ENCODE results near the gene GCK. TPM values are rescaled to one million over a fixed set of nuclear protein-coding genes. Genes with fewer than 3 reads are reported as not detected.
A peak's percentile ranks its signal among the peaks of the same experiment; 100 is the strongest.

The GCK gene
- total and polyA plus RNA-seq, 5 donors from 2014 or later: 0.47 to 1.2 (median 0.57) TPM; not detected in 1

DNA sequence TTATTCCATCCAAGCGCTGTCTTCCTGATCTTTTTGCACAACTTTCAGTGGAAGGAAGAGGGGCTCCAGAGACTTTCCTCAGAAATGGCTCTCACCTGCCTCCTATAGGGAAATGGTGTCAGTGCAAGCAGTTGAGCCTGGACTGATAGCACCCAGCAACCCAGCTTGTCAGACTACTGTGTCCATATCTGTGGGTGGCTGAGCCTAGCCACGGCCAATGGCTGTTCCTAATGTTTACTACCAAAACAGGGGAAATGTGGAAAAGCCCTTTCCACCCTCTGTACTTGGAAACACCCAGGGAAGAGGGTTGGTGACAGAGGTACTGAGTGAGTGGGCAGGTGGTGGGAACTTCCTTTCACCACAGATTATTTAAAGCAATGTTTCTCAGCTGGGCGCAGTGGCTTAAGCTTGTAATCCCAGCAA, 7.2 kb upstream of the GCK start:
- Histone ChIP-seq H3K9me3 (ENCODE audit: control insufficient read depth in 2 of 2, low read length in 2 of 2) (no peaks in the 10 kb centered on the region), H3K4me3 (ENCODE audit: low read depth, low read length) (no peak overlapping the region), H3K36me3 (ENCODE audit: control insufficient read depth, insufficient read depth, low read length) (no peaks in the 10 kb centered on the region), H3K27ac (ENCODE audit: insufficient read depth, low read length, poor library complexity, severe bottlenecking) (no peak overlapping the region), H3K4me1 (ENCODE audit: control insufficient read depth, insufficient read depth, low read length, poor library complexity, severe bottlenecking) (peaks cover 6% of the 10 kb centered on the region), H3K27me3 (ENCODE audit: control insufficient read depth, insufficient read depth, low read length) (peaks cover 10% of the 10 kb centered on the region)
- no peaks in the 10 kb centered on the region for H3K9me3 Mint-ChIP-seq
- no peak overlapping the region for H3K27ac Mint-ChIP-seq
- DNase-seq: peak in 2 of 3 donors; percentile 14 to 36
- H3K36me3 Mint-ChIP-seq: no peaks in the 10 kb centered on the region
- peaks cover 1 to 9% (median 2%) of the 10 kb centered on the region in 4 donors for H3K4me1 Mint-ChIP-seq
- peak overlapping the region in 1 of 4 donors; percentile 9 for H3K4me3 Mint-ChIP-seq
- peaks cover 39% of the 10 kb centered on the region for H3K27me3 Mint-ChIP-seq
- no peak for ATAC-seq (ENCODE audit: low read depth in 2 of 2)

DNA sequence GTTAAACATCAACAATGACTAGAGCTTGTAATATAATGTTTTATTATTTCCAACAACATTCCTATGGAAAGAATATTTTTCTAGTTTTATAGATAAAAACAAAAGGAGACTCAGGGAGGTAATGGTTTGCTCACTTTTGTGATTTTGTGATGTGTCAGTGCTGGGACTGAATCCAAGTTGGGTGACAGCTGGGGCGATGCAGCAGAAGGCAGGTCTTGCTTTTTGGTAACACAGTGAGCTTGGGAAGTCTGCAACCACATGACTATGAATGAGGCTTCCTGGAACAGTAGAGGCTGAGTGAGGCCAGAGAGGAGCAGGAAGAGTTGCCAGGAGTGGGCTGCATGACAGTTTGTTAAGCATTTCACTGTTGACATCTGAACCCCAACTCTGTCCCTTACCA, 6.7 kb upstream of the GCK start:
- H3K27me3 ChIP-seq (ENCODE audit: control insufficient read depth, insufficient read depth, low read length): peaks cover 10% of the 10 kb centered on the region
- no peak overlapping the region for H3K27ac Mint-ChIP-seq
- no peak overlapping the region for H3K4me3 ChIP-seq (ENCODE audit: low read depth, low read length)
- H3K4me1 Mint-ChIP-seq: peaks cover 0 to 5% (median 0%) of the 10 kb centered on the region in 4 donors
- H3K27me3 Mint-ChIP-seq: peaks cover 45% of the 10 kb centered on the region
- H3K4me1 ChIP-seq (ENCODE audit: control insufficient read depth, insufficient read depth, low read length, poor library complexity, severe bottlenecking): no peaks in the 10 kb centered on the region
- no peaks in the 10 kb centered on the region for H3K36me3 ChIP-seq (ENCODE audit: control insufficient read depth, insufficient read depth, low read length)
- H3K36me3 Mint-ChIP-seq: no peaks in the 10 kb centered on the region
- H3K4me3 Mint-ChIP-seq: peak overlapping the region in 1 of 4 donors; percentile 21
- H3K9me3 Mint-ChIP-seq: no peaks in the 10 kb centered on the region
- H3K9me3 ChIP-seq (ENCODE audit: control insufficient read depth in 2 of 2, low read length in 2 of 2): no peaks in the 10 kb centered on the region
- ATAC-seq (ENCODE audit: low read depth in 2 of 2) (no peak), DNase-seq (no peak)
- H3K27ac ChIP-seq (ENCODE audit: insufficient read depth, low read length, poor library complexity, severe bottlenecking): no peak overlapping the region

DNA sequence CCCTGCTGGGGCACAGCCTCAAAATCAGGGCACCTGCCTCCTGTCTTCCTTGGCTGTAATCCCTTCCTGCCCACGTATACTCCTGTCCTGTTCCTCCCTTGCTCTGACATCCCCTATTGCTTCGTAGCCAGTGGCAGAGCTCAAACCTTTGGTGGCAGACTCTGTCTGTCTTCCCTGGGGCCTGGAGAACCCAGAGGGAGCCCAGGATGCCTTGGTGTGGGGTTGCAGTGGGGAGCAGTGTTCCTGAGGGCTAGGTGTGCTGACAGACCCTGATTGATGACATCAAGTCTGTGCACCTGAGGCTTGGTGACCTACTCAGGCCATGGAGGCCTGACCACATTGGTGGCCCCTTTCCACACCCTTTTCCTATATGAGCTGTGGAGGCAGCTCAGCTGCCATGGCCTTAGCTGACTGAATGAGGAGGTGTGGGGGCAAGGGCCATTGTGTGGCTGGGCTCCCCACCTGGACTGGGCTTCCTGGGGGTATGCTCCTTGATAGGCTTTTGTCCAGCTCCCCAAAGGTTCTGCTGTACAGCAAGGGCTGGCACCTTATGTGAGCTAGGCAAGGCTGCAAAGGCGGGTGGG, 5.4 kb upstream of the GCK start:
- no peak overlapping the region for H3K4me3 Mint-ChIP-seq
- Histone ChIP-seq H3K9me3 (ENCODE audit: control insufficient read depth in 2 of 2, low read length in 2 of 2) (no peaks in the 10 kb centered on the region), H3K36me3 (ENCODE audit: control insufficient read depth, insufficient read depth, low read length) (no peaks in the 10 kb centered on the region), H3K27me3 (ENCODE audit: control insufficient read depth, insufficient read depth, low read length) (peaks cover 10% of the 10 kb centered on the region), H3K4me3 (ENCODE audit: low read depth, low read length) (no peak overlapping the region), H3K27ac (ENCODE audit: insufficient read depth, low read length, poor library complexity, severe bottlenecking) (no peak overlapping the region), H3K4me1 (ENCODE audit: control insufficient read depth, insufficient read depth, low read length, poor library complexity, severe bottlenecking) (no peaks in the 10 kb centered on the region)
- DNase-seq (no peak), ATAC-seq (ENCODE audit: low read depth in 2 of 2) (no peak)
- H3K4me1 Mint-ChIP-seq: no peaks in the 10 kb centered on the region
- no peaks in the 10 kb centered on the region for H3K36me3 Mint-ChIP-seq
- no peak overlapping the region for H3K27ac Mint-ChIP-seq
- H3K9me3 Mint-ChIP-seq: no peaks in the 10 kb centered on the region
- H3K27me3 Mint-ChIP-seq: peaks cover 43% of the 10 kb centered on the region

DNA sequence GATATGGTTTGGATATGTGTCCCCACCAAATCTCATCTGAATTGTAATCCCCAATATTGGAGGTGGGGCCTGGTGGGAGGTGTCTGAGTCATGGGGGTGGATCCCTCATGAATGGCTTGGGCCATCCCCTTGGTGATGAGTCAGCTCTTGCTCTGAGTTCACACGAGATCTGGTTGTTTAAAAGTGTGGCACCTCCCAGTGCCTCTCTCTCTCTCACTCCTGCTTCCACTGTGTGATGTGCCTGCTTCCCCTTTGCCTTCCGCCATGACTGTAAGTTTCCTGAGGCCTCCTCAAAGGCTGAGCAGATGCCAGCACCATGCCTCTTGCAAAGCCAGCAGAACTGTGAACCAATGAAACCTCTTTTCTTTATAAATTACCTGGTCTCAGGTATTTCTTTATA, 4.8 kb upstream of the GCK start:
- Mint-ChIP-seq H3K4me1 (no peaks in the 10 kb centered on the region), H3K27me3 (peaks cover 42% of the 10 kb centered on the region), H3K36me3 (no peaks in the 10 kb centered on the region)

DNA sequence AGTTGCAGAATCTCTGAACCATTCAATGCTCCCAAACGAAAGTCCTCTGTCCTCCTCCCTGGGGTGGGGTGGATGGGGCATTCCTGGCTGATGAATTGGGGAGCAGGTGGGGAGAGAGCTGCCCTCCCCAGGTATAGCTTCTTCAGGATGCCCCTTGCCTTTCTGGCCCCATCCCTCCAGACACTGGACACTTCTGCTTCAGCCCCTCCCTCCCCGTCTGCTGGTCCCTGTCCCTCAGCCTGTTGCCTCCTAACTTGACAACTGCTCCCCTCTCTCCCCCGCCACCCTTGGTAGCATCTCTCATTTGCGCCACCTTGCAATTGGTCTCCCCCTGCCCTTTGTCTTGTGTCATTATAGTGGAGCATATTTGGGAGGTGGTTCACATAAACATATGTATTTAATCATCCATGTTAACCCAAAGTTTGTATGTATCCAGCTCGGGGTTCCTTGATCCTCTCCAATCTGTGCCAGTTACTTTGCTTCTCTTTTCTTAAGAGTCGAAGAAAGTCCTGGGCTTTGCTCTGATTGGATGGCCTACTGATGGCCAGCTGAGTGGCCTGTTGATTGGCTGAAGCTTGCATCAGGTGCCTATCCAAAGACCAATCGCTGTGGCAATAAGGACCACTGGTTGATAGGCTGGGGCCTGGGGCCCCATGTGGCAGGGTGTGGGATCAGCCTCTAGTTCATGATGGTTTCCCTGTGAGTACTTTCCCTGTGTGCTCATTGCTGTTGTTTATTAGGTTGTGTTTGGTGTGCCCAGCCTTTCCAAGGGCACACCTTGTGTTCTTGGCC, 4.0 kb upstream of the GCK start:
- Histone ChIP-seq H3K27me3 (ENCODE audit: control insufficient read depth, insufficient read depth, low read length) (peaks cover 10% of the 10 kb centered on the region), H3K4me3 (ENCODE audit: low read depth, low read length) (no peak overlapping the region), H3K9me3 (ENCODE audit: control insufficient read depth in 2 of 2, low read length in 2 of 2) (no peaks in the 10 kb centered on the region), H3K27ac (ENCODE audit: insufficient read depth, low read length, poor library complexity, severe bottlenecking) (no peak overlapping the region), H3K36me3 (ENCODE audit: control insufficient read depth, insufficient read depth, low read length) (no peaks in the 10 kb centered on the region), H3K4me1 (ENCODE audit: control insufficient read depth, insufficient read depth, low read length, poor library complexity, severe bottlenecking) (no peaks in the 10 kb centered on the region)
- DNase-seq (no peak), ATAC-seq (ENCODE audit: low read depth in 2 of 2) (no peak)
- H3K4me3 Mint-ChIP-seq: no peak overlapping the region
- no peaks in the 10 kb centered on the region for H3K36me3 Mint-ChIP-seq
- no peak overlapping the region for H3K27ac Mint-ChIP-seq
- H3K27me3 Mint-ChIP-seq: peaks cover 42% of the 10 kb centered on the region
- no peaks in the 10 kb centered on the region for H3K4me1 Mint-ChIP-seq
- H3K9me3 Mint-ChIP-seq: no peaks in the 10 kb centered on the region

More for the DNA sequence above, 4.8 kb upstream of the GCK start:
- H3K4me3 Mint-ChIP-seq: no peak overlapping the region
- H3K4me3 ChIP-seq (ENCODE audit: low read depth, low read length): no peak overlapping the region
- H3K9me3 ChIP-seq (ENCODE audit: control insufficient read depth in 2 of 2, low read length in 2 of 2): no peaks in the 10 kb centered on the region
- no peak overlapping the region for H3K27ac ChIP-seq (ENCODE audit: insufficient read depth, low read length, poor library complexity, severe bottlenecking)
- DNase-seq (no peak), ATAC-seq (ENCODE audit: low read depth in 2 of 2) (no peak)
- no peaks in the 10 kb centered on the region for H3K4me1 ChIP-seq (ENCODE audit: control insufficient read depth, insufficient read depth, low read length, poor library complexity, severe bottlenecking)
- H3K9me3 Mint-ChIP-seq: no peaks in the 10 kb centered on the region
- H3K27ac Mint-ChIP-seq: no peak overlapping the region
- H3K36me3 ChIP-seq (ENCODE audit: control insufficient read depth, insufficient read depth, low read length): no peaks in the 10 kb centered on the region
- H3K27me3 ChIP-seq (ENCODE audit: control insufficient read depth, insufficient read depth, low read length): peaks cover 10% of the 10 kb centered on the region

DNA sequence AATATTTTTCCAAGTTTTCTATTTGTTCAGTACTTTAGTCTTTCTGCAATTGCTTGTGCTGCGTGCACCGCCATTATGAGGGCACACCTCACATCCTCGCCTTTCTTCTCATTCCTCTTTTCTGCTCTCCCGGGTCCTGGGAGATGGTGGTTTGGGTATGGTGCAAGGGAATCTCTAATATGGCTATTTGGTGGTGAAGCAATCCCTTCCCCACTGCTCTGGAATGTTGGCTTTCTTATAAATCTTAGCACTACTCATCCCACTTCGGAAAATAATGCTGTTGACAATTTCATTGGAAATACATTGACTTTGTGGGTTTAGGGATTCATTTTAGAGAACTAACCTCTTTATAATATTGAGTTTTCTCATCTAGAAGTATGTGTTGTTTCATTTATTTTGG, 1.9 kb upstream of the GCK start:
- H3K27ac ChIP-seq (ENCODE audit: insufficient read depth, low read length, poor library complexity, severe bottlenecking): no peak overlapping the region
- ATAC-seq (ENCODE audit: low read depth in 2 of 2): no peak
- H3K27me3 ChIP-seq (ENCODE audit: control insufficient read depth, insufficient read depth, low read length): peaks cover 2% of the 10 kb centered on the region
- H3K27ac Mint-ChIP-seq: no peak overlapping the region
- H3K27me3 Mint-ChIP-seq: peaks cover 31% of the 10 kb centered on the region
- H3K4me1 Mint-ChIP-seq: no peaks in the 10 kb centered on the region
- no peak overlapping the region for H3K4me3 Mint-ChIP-seq
- DNase-seq: no peak
- H3K36me3 ChIP-seq (ENCODE audit: control insufficient read depth, insufficient read depth, low read length): no peaks in the 10 kb centered on the region
- no peaks in the 10 kb centered on the region for H3K4me1 ChIP-seq (ENCODE audit: control insufficient read depth, insufficient read depth, low read length, poor library complexity, severe bottlenecking)
- H3K36me3 Mint-ChIP-seq: no peaks in the 10 kb centered on the region
- H3K9me3 ChIP-seq (ENCODE audit: control insufficient read depth in 2 of 2, low read length in 2 of 2): no peaks in the 10 kb centered on the region
- no peak overlapping the region for H3K4me3 ChIP-seq (ENCODE audit: low read depth, low read length)
- no peaks in the 10 kb centered on the region for H3K9me3 Mint-ChIP-seq

DNA sequence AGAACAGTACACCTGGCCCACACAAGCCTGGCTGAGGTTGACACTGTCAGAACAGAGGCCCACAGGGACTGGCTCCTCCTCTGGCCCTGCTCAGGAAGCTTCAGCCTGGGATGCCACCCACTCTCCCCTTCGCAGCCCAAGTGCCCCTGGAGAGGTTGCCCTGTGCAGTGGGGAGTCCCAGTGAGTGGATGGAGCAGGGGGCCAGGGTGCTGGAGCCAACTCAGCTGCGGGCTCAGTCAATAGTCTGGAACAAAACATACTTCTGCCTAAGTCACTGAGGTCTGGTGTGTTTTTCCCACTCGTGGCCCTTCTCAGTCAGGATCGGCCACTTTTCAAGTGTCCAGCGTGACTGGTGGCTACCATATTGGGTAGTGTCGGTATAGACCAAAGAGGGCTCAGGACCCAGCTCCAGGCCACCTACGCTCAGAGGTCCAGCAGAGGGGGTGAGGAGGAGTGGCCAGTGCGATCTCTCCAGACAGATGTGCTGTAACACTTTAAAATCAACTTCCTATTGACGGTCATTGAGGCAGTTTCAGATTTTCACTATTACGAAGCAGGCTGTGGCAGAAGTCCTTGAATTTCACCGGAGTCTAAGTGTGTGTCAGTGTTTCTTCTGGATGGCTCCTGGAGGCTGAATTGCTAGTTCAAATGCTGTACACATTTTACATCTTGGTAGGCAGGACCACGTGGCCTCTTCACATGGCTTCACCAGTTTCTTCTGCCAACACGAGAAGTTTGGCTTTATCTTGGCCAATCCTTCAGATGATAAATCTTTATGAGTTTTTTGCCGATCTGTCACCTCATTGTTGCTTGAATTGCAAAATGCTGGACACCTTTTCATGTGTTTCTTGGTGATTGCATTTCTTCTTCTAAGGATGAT, 994 bp upstream of the GCK start:
- H3K27ac ChIP-seq (ENCODE audit: insufficient read depth, low read length, poor library complexity, severe bottlenecking): no peak overlapping the region
- no peak overlapping the region for H3K4me3 Mint-ChIP-seq
- H3K27me3 Mint-ChIP-seq: peaks cover 21% of the 10 kb centered on the region
- no peaks in the 10 kb centered on the region for H3K4me1 ChIP-seq (ENCODE audit: control insufficient read depth, insufficient read depth, low read length, poor library complexity, severe bottlenecking)
- H3K36me3 Mint-ChIP-seq: no peaks in the 10 kb centered on the region
- ATAC-seq (ENCODE audit: low read depth in 2 of 2) (no peak), DNase-seq (no peak)
- no peaks in the 10 kb centered on the region for H3K36me3 ChIP-seq (ENCODE audit: control insufficient read depth, insufficient read depth, low read length)
- H3K27me3 ChIP-seq (ENCODE audit: control insufficient read depth, insufficient read depth, low read length): peaks cover 2% of the 10 kb centered on the region
- no peaks in the 10 kb centered on the region for H3K4me1 Mint-ChIP-seq
- no peaks in the 10 kb centered on the region for H3K9me3 ChIP-seq (ENCODE audit: control insufficient read depth in 2 of 2, low read length in 2 of 2)
- H3K27ac Mint-ChIP-seq: no peak overlapping the region
- no peak overlapping the region for H3K4me3 ChIP-seq (ENCODE audit: low read depth, low read length)
- no peaks in the 10 kb centered on the region for H3K9me3 Mint-ChIP-seq
